Thyroid gland (tissue), 4 donors: ENCODE results near the gene CCBE1.

Experiments
- CTCF ChIP-seq, 6 experiments: fragments of 200-600 bp in 3 of 6; fragments of 450-650 bp in 3 of 6; sonication (generic) in 3 of 6; IDR thresholded peaks; one replicate each; pipeline ENCODE4 v1.5.1; 2016 to 2019; ENCODE audit warnings: antibody characterized with exemption in 6 of 6, mild to moderate bottlenecking in 2 of 6, inconsistent platforms in 1 of 6, moderate library complexity in 1 of 6
- POLR2A ChIP-seq, 2 donors: fragments of 450-650 bp; IDR thresholded peaks; one replicate each; pipeline ENCODE4 v1.6.1; 2017; ENCODE audit warnings: antibody characterized with exemption in 2 of 2, mild to moderate bottlenecking in 2 of 2, moderate library complexity in 1 of 2

- no peak for TF ChIP-seq POLR2A (IDR thresholded peaks at IDR 0.05)
- no peak for TF ChIP-seq CTCF (IDR thresholded peaks at IDR 0.05)
Observed at GRCh38 chr18:59395226-59396175, 301.7 kb downstream of the CCBE1 start.
